WTC11 (cell line): ENCODE data around the gene UBE2L3. TPM values are rescaled to one million over a fixed set of nuclear protein-coding genes. Genes with fewer than 3 reads are reported as not detected.

Experiments used
- ATAC-seq: fragments of 200-7000 bp; cut with Tn5 transposase; 2 replicates; pipeline ENCODE4 v1.10.0; 2021; ENCODE audit warnings: mild to moderate bottlenecking, moderate library complexity
- CTCF ChIA-PET: fragments of 300-600 bp; sonication (Branson Sonifier 250); formaldehyde crosslinking; loops from one replicate; lab custom pipeline; 2021; ENCODE audit warnings: antibody characterized with exemption; lab: Charles Lee
- POLR2A ChIA-PET: fragments of 350-600 bp; sonication (Branson Sonifier 250); formaldehyde crosslinking; loops from one replicate; lab custom pipeline; 2021; ENCODE audit warnings: antibody characterized with exemption; lab: Charles Lee
- DNase-seq: peaks from one replicate; pipeline ENCODE4 v3.0.0; 2021; ENCODE audit warnings: low spot score
- H3K27ac Mint-ChIP-seq: 2 replicates; pipeline ENCODE4 v1.8.0; 2021; ENCODE audit warnings: mixed read lengths
- H3K27me3 Mint-ChIP-seq: 2 replicates; pipeline ENCODE4 v1.8.0; 2021; ENCODE audit warnings: low read depth, mild to moderate bottlenecking, moderate library complexity, mixed read lengths
- H3K36me3 Mint-ChIP-seq: 2 replicates; pipeline ENCODE4 v1.8.0; 2021; ENCODE audit warnings: mixed read lengths
- H3K4me1 Mint-ChIP-seq: 2 replicates; pipeline ENCODE4 v1.8.0; 2022; ENCODE audit warnings: mixed read lengths
- H3K4me3 Mint-ChIP-seq: 2 replicates; pipeline ENCODE4 v1.8.0; 2021; ENCODE audit warnings: mild to moderate bottlenecking, moderate library complexity, mixed read lengths
- H3K9me3 Mint-ChIP-seq: 2 replicates; pipeline ENCODE4 v1.8.0; 2021; ENCODE audit warnings: mixed read lengths
- ATF3 ChIP-seq: sonication (generic); formaldehyde crosslinking; conservative IDR thresholded peaks from 2 replicates; pipeline ENCODE4 v1.8.1; 2022; ENCODE audit warnings: mild to moderate bottlenecking, missing genetic modification reagents
- CREB1 ChIP-seq: sonication (generic); formaldehyde crosslinking; IDR thresholded peaks from 2 replicates; pipeline ENCODE4 v1.8.0; 2023; ENCODE audit warnings: mild to moderate bottlenecking, missing genetic modification reagents
- FOXJ3 ChIP-seq: sonication (generic); formaldehyde crosslinking; IDR thresholded peaks from 2 replicates; pipeline ENCODE4 v1.9.0; 2021; ENCODE audit warnings: missing genetic modification reagents, mild to moderate bottlenecking, borderline replicate concordance
- FOXP1 ChIP-seq: sonication (generic); formaldehyde crosslinking; IDR thresholded peaks from 2 replicates; pipeline ENCODE4 v1.8.0; 2022; ENCODE audit warnings: missing genetic modification reagents, mild to moderate bottlenecking, moderate library complexity, borderline replicate concordance
- GRHL2 ChIP-seq: fragments of 250-450 bp; sonication (Bioruptor Pico); IDR thresholded peaks from 2 replicates; pipeline ENCODE4 v1.8.0; 2022; ENCODE audit warnings: mild to moderate bottlenecking, moderate library complexity; ENCODE audit not compliant: insufficient replicate concordance, severe bottlenecking
- JUN ChIP-seq: sonication (generic); formaldehyde crosslinking; IDR thresholded peaks from 2 replicates; pipeline ENCODE4 v1.8.0; 2023; ENCODE audit warnings: mild to moderate bottlenecking, missing genetic modification reagents
- PRRX2 ChIP-seq: fragments of 250-450 bp; sonication (Bioruptor Pico); IDR thresholded peaks from 2 replicates; pipeline ENCODE4 v1.8.0; 2021; ENCODE audit warnings: mild to moderate bottlenecking
- SOX15 ChIP-seq: fragments of 250-450 bp; sonication (Bioruptor Pico); IDR thresholded peaks from 2 replicates; pipeline ENCODE4 v1.9.0; 2021; ENCODE audit warnings: mild to moderate bottlenecking
- ZNF416 ChIP-seq: fragments of 250-450 bp; sonication (Bioruptor Pico); IDR thresholded peaks from 2 replicates; pipeline ENCODE4 v1.9.0; 2021; ENCODE audit warnings: mild to moderate bottlenecking, inconsistent platforms
- ZSCAN18 ChIP-seq: fragments of 250-450 bp; sonication (Bioruptor Pico); IDR thresholded peaks from 2 replicates; pipeline ENCODE4 v2.1.2; 2022; ENCODE audit warnings: mild to moderate bottlenecking, moderate library complexity
- total RNA-seq: library from RNA; stranded (reverse); gene quantifications from 3 replicates; pipeline ENCODE4 v1.2.3, GENCODE V29; 2021
- TF ChIP-seq, protein P1 (sequence below): sonication (generic); formaldehyde crosslinking; IDR thresholded peaks from 2 replicates; pipeline ENCODE4 v1.8.0; 2023; ENCODE audit warnings: missing genetic modification reagents, mild to moderate bottlenecking, borderline replicate concordance
- TF ChIP-seq, protein P2 (sequence below): fragments of 200-600 bp; IDR thresholded peaks from 2 replicates; pipeline ENCODE4 v1.8.0; 2022; ENCODE audit warnings: antibody characterized with exemption
- TF ChIP-seq, protein P3 (sequence below): sonication (generic); formaldehyde crosslinking; IDR thresholded peaks from 2 replicates; pipeline ENCODE4 v1.8.0; 2022; ENCODE audit warnings: missing genetic modification reagents
- TF ChIP-seq, protein P4 (sequence below): sonication (generic); formaldehyde crosslinking; IDR thresholded peaks from 2 replicates; pipeline ENCODE4 v1.8.1; 2023; ENCODE audit warnings: mild to moderate bottlenecking, missing genetic modification reagents, moderate library complexity

UBE2L3 gene
- total RNA-seq, 1 experiment from 2014 or later = 79.1 TPM

GRCh38 chr22:21660904-21661303 lies 93.4 kb downstream of the UBE2L3 start:
- ChIA-PET POLR2A (no interaction called here), CTCF (no interaction called here)
- no peak for ATAC-seq
- peaks cover 12% of the 10 kb centered on the region for H3K27me3 Mint-ChIP-seq
- DNase-seq = no peak
- peaks cover 16% of the 10 kb centered on the region for H3K4me1 Mint-ChIP-seq
- TF ChIP-seq ZNF416 (CRISPR knock-in tag) (no peak), PRRX2 (CRISPR knock-in tag) (no peak), FOXP1 (CRISPR knock-in tag) (no peak), FOXJ3 (CRISPR knock-in tag) (no peak), ZSCAN18 (no peak), ATF3 (CRISPR knock-in tag) (no peak), GRHL2 (CRISPR knock-in tag) (no peak), SOX15 (CRISPR knock-in tag) (no peak), CREB1 (CRISPR knock-in tag) (no peak), JUN (CRISPR knock-in tag) (no peak)
- TF ChIP-seq, protein P1, sequence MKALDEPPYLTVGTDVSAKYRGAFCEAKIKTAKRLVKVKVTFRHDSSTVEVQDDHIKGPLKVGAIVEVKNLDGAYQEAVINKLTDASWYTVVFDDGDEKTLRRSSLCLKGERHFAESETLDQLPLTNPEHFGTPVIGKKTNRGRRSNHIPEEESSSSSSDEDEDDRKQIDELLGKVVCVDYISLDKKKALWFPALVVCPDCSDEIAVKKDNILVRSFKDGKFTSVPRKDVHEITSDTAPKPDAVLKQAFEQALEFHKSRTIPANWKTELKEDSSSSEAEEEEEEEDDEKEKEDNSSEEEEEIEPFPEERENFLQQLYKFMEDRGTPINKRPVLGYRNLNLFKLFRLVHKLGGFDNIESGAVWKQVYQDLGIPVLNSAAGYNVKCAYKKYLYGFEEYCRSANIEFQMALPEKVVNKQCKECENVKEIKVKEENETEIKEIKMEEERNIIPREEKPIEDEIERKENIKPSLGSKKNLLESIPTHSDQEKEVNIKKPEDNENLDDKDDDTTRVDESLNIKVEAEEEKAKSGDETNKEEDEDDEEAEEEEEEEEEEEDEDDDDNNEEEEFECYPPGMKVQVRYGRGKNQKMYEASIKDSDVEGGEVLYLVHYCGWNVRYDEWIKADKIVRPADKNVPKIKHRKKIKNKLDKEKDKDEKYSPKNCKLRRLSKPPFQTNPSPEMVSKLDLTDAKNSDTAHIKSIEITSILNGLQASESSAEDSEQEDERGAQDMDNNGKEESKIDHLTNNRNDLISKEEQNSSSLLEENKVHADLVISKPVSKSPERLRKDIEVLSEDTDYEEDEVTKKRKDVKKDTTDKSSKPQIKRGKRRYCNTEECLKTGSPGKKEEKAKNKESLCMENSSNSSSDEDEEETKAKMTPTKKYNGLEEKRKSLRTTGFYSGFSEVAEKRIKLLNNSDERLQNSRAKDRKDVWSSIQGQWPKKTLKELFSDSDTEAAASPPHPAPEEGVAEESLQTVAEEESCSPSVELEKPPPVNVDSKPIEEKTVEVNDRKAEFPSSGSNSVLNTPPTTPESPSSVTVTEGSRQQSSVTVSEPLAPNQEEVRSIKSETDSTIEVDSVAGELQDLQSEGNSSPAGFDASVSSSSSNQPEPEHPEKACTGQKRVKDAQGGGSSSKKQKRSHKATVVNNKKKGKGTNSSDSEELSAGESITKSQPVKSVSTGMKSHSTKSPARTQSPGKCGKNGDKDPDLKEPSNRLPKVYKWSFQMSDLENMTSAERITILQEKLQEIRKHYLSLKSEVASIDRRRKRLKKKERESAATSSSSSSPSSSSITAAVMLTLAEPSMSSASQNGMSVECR (CRISPR knock-in tag) = no peak
- TF ChIP-seq, protein P2, sequence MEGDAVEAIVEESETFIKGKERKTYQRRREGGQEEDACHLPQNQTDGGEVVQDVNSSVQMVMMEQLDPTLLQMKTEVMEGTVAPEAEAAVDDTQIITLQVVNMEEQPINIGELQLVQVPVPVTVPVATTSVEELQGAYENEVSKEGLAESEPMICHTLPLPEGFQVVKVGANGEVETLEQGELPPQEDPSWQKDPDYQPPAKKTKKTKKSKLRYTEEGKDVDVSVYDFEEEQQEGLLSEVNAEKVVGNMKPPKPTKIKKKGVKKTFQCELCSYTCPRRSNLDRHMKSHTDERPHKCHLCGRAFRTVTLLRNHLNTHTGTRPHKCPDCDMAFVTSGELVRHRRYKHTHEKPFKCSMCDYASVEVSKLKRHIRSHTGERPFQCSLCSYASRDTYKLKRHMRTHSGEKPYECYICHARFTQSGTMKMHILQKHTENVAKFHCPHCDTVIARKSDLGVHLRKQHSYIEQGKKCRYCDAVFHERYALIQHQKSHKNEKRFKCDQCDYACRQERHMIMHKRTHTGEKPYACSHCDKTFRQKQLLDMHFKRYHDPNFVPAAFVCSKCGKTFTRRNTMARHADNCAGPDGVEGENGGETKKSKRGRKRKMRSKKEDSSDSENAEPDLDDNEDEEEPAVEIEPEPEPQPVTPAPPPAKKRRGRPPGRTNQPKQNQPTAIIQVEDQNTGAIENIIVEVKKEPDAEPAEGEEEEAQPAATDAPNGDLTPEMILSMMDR = no peak
- TF ChIP-seq, protein P3, sequence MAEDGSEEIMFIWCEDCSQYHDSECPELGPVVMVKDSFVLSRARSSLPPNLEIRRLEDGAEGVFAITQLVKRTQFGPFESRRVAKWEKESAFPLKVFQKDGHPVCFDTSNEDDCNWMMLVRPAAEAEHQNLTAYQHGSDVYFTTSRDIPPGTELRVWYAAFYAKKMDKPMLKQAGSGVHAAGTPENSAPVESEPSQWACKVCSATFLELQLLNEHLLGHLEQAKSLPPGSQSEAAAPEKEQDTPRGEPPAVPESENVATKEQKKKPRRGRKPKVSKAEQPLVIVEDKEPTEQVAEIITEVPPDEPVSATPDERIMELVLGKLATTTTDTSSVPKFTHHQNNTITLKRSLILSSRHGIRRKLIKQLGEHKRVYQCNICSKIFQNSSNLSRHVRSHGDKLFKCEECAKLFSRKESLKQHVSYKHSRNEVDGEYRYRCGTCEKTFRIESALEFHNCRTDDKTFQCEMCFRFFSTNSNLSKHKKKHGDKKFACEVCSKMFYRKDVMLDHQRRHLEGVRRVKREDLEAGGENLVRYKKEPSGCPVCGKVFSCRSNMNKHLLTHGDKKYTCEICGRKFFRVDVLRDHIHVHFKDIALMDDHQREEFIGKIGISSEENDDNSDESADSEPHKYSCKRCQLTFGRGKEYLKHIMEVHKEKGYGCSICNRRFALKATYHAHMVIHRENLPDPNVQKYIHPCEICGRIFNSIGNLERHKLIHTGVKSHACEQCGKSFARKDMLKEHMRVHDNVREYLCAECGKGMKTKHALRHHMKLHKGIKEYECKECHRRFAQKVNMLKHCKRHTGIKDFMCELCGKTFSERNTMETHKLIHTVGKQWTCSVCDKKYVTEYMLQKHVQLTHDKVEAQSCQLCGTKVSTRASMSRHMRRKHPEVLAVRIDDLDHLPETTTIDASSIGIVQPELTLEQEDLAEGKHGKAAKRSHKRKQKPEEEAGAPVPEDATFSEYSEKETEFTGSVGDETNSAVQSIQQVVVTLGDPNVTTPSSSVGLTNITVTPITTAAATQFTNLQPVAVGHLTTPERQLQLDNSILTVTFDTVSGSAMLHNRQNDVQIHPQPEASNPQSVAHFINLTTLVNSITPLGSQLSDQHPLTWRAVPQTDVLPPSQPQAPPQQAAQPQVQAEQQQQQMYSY (CRISPR knock-in tag) = no peak
- TF ChIP-seq, protein P4, sequence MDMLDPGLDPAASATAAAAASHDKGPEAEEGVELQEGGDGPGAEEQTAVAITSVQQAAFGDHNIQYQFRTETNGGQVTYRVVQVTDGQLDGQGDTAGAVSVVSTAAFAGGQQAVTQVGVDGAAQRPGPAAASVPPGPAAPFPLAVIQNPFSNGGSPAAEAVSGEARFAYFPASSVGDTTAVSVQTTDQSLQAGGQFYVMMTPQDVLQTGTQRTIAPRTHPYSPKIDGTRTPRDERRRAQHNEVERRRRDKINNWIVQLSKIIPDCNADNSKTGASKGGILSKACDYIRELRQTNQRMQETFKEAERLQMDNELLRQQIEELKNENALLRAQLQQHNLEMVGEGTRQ = no peak
- H3K4me3 Mint-ChIP-seq = no peak overlapping the region
- no peak overlapping the region for H3K27ac Mint-ChIP-seq
- H3K9me3 Mint-ChIP-seq = peaks cover 3% of the 10 kb centered on the region; the same call in 1 of the 2 replicates
- no peaks in the 10 kb centered on the region for H3K36me3 Mint-ChIP-seq
